Measurements from ENCODE around the gene ANKH. TPM values are rescaled to one million over a fixed set of nuclear protein-coding genes. Genes with fewer than 3 reads are reported as not detected.

The ANKH gene
- polyA plus RNA-seq, 1 donor (not counting 4 experiments of a cell fraction or from before 2014, with no cell fraction given): 13.8 TPM

DNA sequence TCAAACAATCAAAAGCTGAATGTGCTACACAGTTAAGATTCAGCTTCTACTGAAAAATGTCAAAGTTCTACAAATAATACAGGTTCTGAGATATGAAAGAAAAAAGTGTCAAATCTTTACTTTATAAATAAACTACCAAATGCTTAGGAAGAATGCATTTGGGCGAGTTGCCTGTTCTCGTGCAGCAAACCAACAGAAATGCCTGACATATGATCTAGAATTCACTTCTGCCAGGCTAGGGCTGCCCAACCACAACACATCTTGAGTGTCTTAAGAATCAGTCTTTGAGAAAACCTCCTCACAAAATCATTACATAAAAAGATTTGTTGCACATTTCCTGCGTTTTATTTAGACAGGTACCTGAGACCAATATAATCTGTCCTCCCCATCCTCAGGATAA lies 42.2 kb downstream of the ANKH start:
- FAIRE-seq: no peak
- no peak overlapping the region for H3K4me2 ChIP-seq (ENCODE audit: control insufficient read depth, extremely low read depth, insufficient read depth, low read depth, low read length)
- no peak overlapping the region for H3K27ac ChIP-seq (ENCODE audit: control insufficient read depth, insufficient read depth, low read length)
- TF ChIP-seq, protein P1, sequence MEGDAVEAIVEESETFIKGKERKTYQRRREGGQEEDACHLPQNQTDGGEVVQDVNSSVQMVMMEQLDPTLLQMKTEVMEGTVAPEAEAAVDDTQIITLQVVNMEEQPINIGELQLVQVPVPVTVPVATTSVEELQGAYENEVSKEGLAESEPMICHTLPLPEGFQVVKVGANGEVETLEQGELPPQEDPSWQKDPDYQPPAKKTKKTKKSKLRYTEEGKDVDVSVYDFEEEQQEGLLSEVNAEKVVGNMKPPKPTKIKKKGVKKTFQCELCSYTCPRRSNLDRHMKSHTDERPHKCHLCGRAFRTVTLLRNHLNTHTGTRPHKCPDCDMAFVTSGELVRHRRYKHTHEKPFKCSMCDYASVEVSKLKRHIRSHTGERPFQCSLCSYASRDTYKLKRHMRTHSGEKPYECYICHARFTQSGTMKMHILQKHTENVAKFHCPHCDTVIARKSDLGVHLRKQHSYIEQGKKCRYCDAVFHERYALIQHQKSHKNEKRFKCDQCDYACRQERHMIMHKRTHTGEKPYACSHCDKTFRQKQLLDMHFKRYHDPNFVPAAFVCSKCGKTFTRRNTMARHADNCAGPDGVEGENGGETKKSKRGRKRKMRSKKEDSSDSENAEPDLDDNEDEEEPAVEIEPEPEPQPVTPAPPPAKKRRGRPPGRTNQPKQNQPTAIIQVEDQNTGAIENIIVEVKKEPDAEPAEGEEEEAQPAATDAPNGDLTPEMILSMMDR (optimal IDR thresholded peaks at IDR 0.05 in 1 of 3, IDR thresholded peaks at IDR 0.05 in 1 of 3, conservative IDR thresholded peaks at IDR 0.05 in 1 of 3; ENCODE audit: extremely low read depth in 1 of 3, insufficient read depth in 2 of 3, low read length in 3 of 3): no peak
- no peak for TF ChIP-seq EZH2 (IDR thresholded peaks at IDR 0.05; ENCODE audit: low read length)
- no peak overlapping the region for H2AFZ ChIP-seq (ENCODE audit: control insufficient read depth, low read length)
- H3K4me3 ChIP-seq (ENCODE audit: control insufficient read depth in 2 of 3, extremely low read depth in 1 of 3, insufficient read depth in 2 of 3, low read depth in 1 of 3, low read length in 3 of 3): no peak overlapping the region
- dilution Hi-C loops (cut with MboI; ENCODE audit: extremely low pct_ligation_motif_present, low sequenced_read_pairs): no loop called here
- H4K20me1 ChIP-seq (ENCODE audit: control insufficient read depth, extremely low read depth, insufficient read depth, low read length): no peaks in the 10 kb centered on the region
- H3K9ac ChIP-seq (ENCODE audit: control insufficient read depth, extremely low read depth, insufficient read depth, low read length): no peak overlapping the region
- H3K9me1 ChIP-seq (ENCODE audit: control insufficient read depth, extremely low read depth, insufficient read depth, low read length): no peaks in the 10 kb centered on the region
- no peaks in the 10 kb centered on the region for H3K27me3 ChIP-seq (ENCODE audit: control insufficient read depth, extremely low read depth, insufficient read depth, low read length)
- H3K79me2 ChIP-seq (ENCODE audit: control insufficient read depth, insufficient read depth, low read length): no peaks in the 10 kb centered on the region
- H3K36me3 ChIP-seq (ENCODE audit: control insufficient read depth in 2 of 2, extremely low read depth in 1 of 2, insufficient read depth in 2 of 2, low read length in 2 of 2): no peaks in the 10 kb centered on the region
- no peaks in the 10 kb centered on the region for H3K9me3 ChIP-seq (ENCODE audit: control insufficient read depth, low read depth, low read length)
- no peak for DNase-seq (ENCODE audit: low read depth, low spot score)
- no peaks in the 10 kb centered on the region for H3K4me1 ChIP-seq (ENCODE audit: control insufficient read depth, extremely low read depth, insufficient read depth, low read length)

DNA sequence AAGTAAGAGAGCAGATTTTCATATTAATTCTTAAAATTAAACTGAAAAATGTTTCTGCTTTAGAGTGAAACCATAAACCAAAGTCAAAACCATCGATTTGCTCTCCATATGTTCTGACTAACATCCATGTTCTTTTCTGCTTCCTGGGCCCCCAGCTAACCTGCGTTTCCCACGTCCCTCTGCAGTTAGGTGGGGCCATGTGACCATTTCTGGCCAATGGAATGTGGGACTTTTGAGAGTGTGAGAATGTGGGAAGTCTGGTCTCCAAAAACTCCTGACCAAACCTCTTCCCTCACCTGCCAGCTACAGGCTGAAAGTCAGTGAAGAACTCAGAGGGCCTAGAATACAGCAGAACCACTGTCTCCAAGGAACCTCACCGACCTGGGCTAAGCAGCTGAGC lies 44.9 kb downstream of the ANKH start:
- H4K20me1 ChIP-seq (ENCODE audit: control insufficient read depth, extremely low read depth, insufficient read depth, low read length): no peaks in the 10 kb centered on the region
- no peaks in the 10 kb centered on the region for H3K79me2 ChIP-seq (ENCODE audit: control insufficient read depth, insufficient read depth, low read length)
- H3K9me1 ChIP-seq (ENCODE audit: control insufficient read depth, extremely low read depth, insufficient read depth, low read length): no peaks in the 10 kb centered on the region
- no peaks in the 10 kb centered on the region for H3K36me3 ChIP-seq (ENCODE audit: control insufficient read depth in 2 of 2, extremely low read depth in 1 of 2, insufficient read depth in 2 of 2, low read length in 2 of 2)
- H3K27me3 ChIP-seq (ENCODE audit: control insufficient read depth, extremely low read depth, insufficient read depth, low read length): no peaks in the 10 kb centered on the region
- no peak overlapping the region for H3K9ac ChIP-seq (ENCODE audit: control insufficient read depth, extremely low read depth, insufficient read depth, low read length)
- no peak overlapping the region for H3K4me2 ChIP-seq (ENCODE audit: control insufficient read depth, extremely low read depth, insufficient read depth, low read depth, low read length)
- H3K4me3 ChIP-seq (ENCODE audit: control insufficient read depth in 2 of 3, extremely low read depth in 1 of 3, insufficient read depth in 2 of 3, low read depth in 1 of 3, low read length in 3 of 3): no peak overlapping the region
- no peak for DNase-seq (ENCODE audit: low read depth, low spot score)
- no peak overlapping the region for H2AFZ ChIP-seq (ENCODE audit: control insufficient read depth, low read length)
- H3K27ac ChIP-seq (ENCODE audit: control insufficient read depth, insufficient read depth, low read length): no peak overlapping the region
- dilution Hi-C loops (cut with MboI; ENCODE audit: extremely low pct_ligation_motif_present, low sequenced_read_pairs): no loop called here
- no peaks in the 10 kb centered on the region for H3K4me1 ChIP-seq (ENCODE audit: control insufficient read depth, extremely low read depth, insufficient read depth, low read length)
- H3K9me3 ChIP-seq (ENCODE audit: control insufficient read depth, low read depth, low read length): no peaks in the 10 kb centered on the region
- no peak for FAIRE-seq
- TF ChIP-seq, protein P1 (optimal IDR thresholded peaks at IDR 0.05 in 1 of 3, IDR thresholded peaks at IDR 0.05 in 1 of 3, conservative IDR thresholded peaks at IDR 0.05 in 1 of 3; ENCODE audit: extremely low read depth in 1 of 3, insufficient read depth in 2 of 3, low read length in 3 of 3): no peak
- no peak for TF ChIP-seq EZH2 (IDR thresholded peaks at IDR 0.05; ENCODE audit: low read length)
